HCT116 (cell line): Measurements from ENCODE around the gene SLCO2B1. TPM values are rescaled to one million over a fixed set of nuclear protein-coding genes. Genes with fewer than 3 reads are reported as not detected.

Experiments used
- ATAC-seq: fragments of 200-7000 bp; cut with Tn5 transposase; 2 replicates; pipeline ENCODE4 v1.9.1; 2020; ENCODE audit warnings: mild to moderate bottlenecking, moderate library complexity
- BruUV-seq: library from RNA; stranded (reverse); fragments of 400-500 nt; replicated peaks from 2 replicates; lab custom pipeline; 2021; lab: Mats Ljungman, UMichigan
- CTCF ChIA-PET: fragments of 300-600 bp; sonication (Branson Sonifier 250); formaldehyde crosslinking; loops from one replicate; lab custom pipeline; 2021; ENCODE audit warnings: antibody characterized with exemption; lab: Charles Lee
- POLR2A ChIA-PET: fragments of 300-600, 350-600 bp; sonication (Branson Sonifier 250); formaldehyde crosslinking; loops from one replicate; lab custom pipeline; 2021; ENCODE audit warnings: antibody characterized with exemption; lab: Charles Lee
- RAD21 ChIA-PET, 2 experiments: fragments of 300-600 bp; sonication (Branson Sonifier 250); formaldehyde crosslinking; loops; one replicate each; lab custom pipeline; 2023; ENCODE audit warnings: low total read pairs in 2 of 2; ENCODE audit not compliant: uncharacterized antibody in 2 of 2, unreplicated experiment in 2 of 2, low non-redundant PET in 1 of 2; lab: Charles Lee
- DNase-seq: peaks from one replicate; pipeline ENCODE4 v3.0.0-alpha.2; 2010; ENCODE audit warnings: low read depth, low spot score
- H2AFZ ChIP-seq: fragments of 200-600 bp; shearing (Covaris generic), sonication (generic); 2 replicates; pipeline ENCODE4 v1.6.1; 2017; ENCODE audit warnings: low read depth, mixed run types, mixed read lengths, antibody characterized with exemption, low read length; ENCODE audit not compliant: poor library complexity, severe bottlenecking
- H3K27ac ChIP-seq: 2 replicates; pipeline ENCODE4 v1.5.1; 2012; ENCODE audit warnings: low read depth, low read length
- H3K27me3 ChIP-seq: fragments of 200-600 bp; sonication (generic); 2 replicates; pipeline ENCODE4 v1.6.1; 2016; ENCODE audit warnings: mixed run types, low read length, mixed read lengths; ENCODE audit not compliant: insufficient read depth
- H3K36me3 ChIP-seq, 2 experiments: fragments of 200-500 bp in 1 of 2; fragments of 200-600 bp in 1 of 2; sonication (Bioruptor generic) in 1 of 2; sonication (generic) in 1 of 2; 2 replicates each; pipeline versions ENCODE4 v1.5.1 to v1.6.1; 2014 to 2016; ENCODE audit warnings: low read length in 2 of 2, inconsistent platforms in 1 of 2, mixed read lengths in 1 of 2, mixed run types in 1 of 2; ENCODE audit not compliant: insufficient read depth in 2 of 2, control insufficient read depth in 1 of 2
- H3K4me1 ChIP-seq, 2 experiments: fragments of 200-600 bp in 1 of 2; sonication (generic) in 1 of 2; 2 replicates each; pipeline versions ENCODE4 v1.5.1 to v1.6.1; 2012 to 2017; ENCODE audit warnings: low read length in 2 of 2, inconsistent platforms in 1 of 2, mild to moderate bottlenecking in 1 of 2, mixed read lengths in 1 of 2, mixed run types in 1 of 2, moderate library complexity in 1 of 2; ENCODE audit not compliant: insufficient read depth in 2 of 2, control insufficient read depth in 1 of 2
- H3K4me2 ChIP-seq: fragments of 200-600 bp; sonication (generic); 2 replicates; pipeline ENCODE4 v1.6.1; 2017; ENCODE audit warnings: mixed run types, low read length, mixed read lengths
- H3K4me3 ChIP-seq, 2 experiments: fragments of 200-600 bp in 1 of 2; sonication (generic) in 1 of 2; replicated peaks in 1 of 2; 2 replicates each; pipeline ENCODE4 v1.5.1; 2011 to 2016; ENCODE audit warnings: low read length in 2 of 2, control low read depth in 1 of 2, low read depth in 1 of 2, mild to moderate bottlenecking in 1 of 2, mixed read lengths in 1 of 2, mixed run types in 1 of 2
- H3K79me2 ChIP-seq: fragments of 200-600 bp; sonication (generic); 2 replicates; pipeline ENCODE4 v1.6.1; 2017; ENCODE audit warnings: mild to moderate bottlenecking, mixed run types, low read length, moderate library complexity, mixed read lengths; ENCODE audit not compliant: insufficient read depth
- H3K9ac ChIP-seq: fragments of 200-600 bp; sonication (generic); 2 replicates; pipeline ENCODE4 v1.6.1; 2016; ENCODE audit warnings: low read length, mixed read lengths
- H3K9me2 ChIP-seq: fragments of 200-600 bp; sonication (generic), shearing (Covaris generic); 2 replicates; pipeline ENCODE4 v1.6.1; 2017; ENCODE audit warnings: mixed run types, mild to moderate bottlenecking, moderate library complexity; ENCODE audit not compliant: insufficient read depth
- H3K9me3 ChIP-seq, 2 experiments: fragments of 200-500 bp in 1 of 2; fragments of 200-600 bp in 1 of 2; sonication (Bioruptor generic) in 1 of 2; sonication (generic) in 1 of 2; 2 replicates each; pipeline ENCODE4 v1.6.1; 2014 to 2017; ENCODE audit warnings: low read length in 2 of 2, mixed read lengths in 2 of 2, inconsistent platforms in 1 of 2, low read depth in 1 of 2, mild to moderate bottlenecking in 1 of 2, mixed run types in 1 of 2, moderate library complexity in 1 of 2; ENCODE audit not compliant: control insufficient read depth in 1 of 2, insufficient read depth in 1 of 2
- H4K20me1 ChIP-seq: fragments of 200-600 bp; sonication (generic), shearing (Covaris generic); 2 replicates; pipeline ENCODE4 v1.6.1; 2017; ENCODE audit warnings: mixed run types, mild to moderate bottlenecking, moderate library complexity; ENCODE audit not compliant: insufficient read depth
- FOSL1 ChIP-seq: IDR thresholded peaks from 2 replicates; pipeline ENCODE4 v1.6.1; 2012; ENCODE audit warnings: low read depth
- REST ChIP-seq: IDR thresholded peaks from 2 replicates; pipeline ENCODE4 v1.6.1; 2012; ENCODE audit warnings: low read depth
- ZBTB33 ChIP-seq: IDR thresholded peaks from 2 replicates; pipeline ENCODE4 v1.6.1; 2011; ENCODE audit warnings: mild to moderate bottlenecking, low read length, moderate library complexity; ENCODE audit not compliant: insufficient replicate concordance; ENCODE audit errors: extremely low read depth
- intact Hi-C: fragments of 100-400 bp; cut with micrococcal nuclease; formaldehyde crosslinking; loops from 2 replicates; pipeline ENCODE4 v1.10.0; 2022
- total RNA-seq: library from RNA; stranded (reverse); gene quantifications from one replicate; pipeline ENCODE4 v1.2.1, GENCODE V29; 2021; ENCODE audit not compliant: unreplicated experiment
- TF ChIP-seq, protein P1 (sequence below): IDR thresholded peaks from 2 replicates; pipeline ENCODE4 v1.6.1; 2012

Gene SLCO2B1
- total RNA-seq, 1 experiment from 2014 or later, result 0.81 TPM

- H3K9ac ChIP-seq, result no peak overlapping the region
- POLR2A ChIA-PET, result interaction anchor here (0.8 kb wide), 1 partner anchor 110 kb away, joined by 3 read pairs; no protein-coding TSS in a partner anchor
Measured at GRCh38 chr11:75208446-75208845, 57.5 kb downstream of the SLCO2B1 start.

More at GRCh38 chr11:75208446-75208845, 57.5 kb downstream of the SLCO2B1 start:
- no peak for ATAC-seq
- no peak overlapping the region for H3K27ac ChIP-seq
- no peaks in the 10 kb centered on the region for H3K79me2 ChIP-seq
- ChIA-PET RAD21 (no interaction called here), CTCF (no interaction called here)
- no TSS peak for BruUV-seq
- H4K20me1 ChIP-seq, result no peaks in the 10 kb centered on the region
- H3K9me3 ChIP-seq, result no peaks in the 10 kb centered on the region
- no peak for DNase-seq
- H3K36me3 ChIP-seq, result no peaks in the 10 kb centered on the region
- no peak overlapping the region for H3K4me3 ChIP-seq
- intact Hi-C loops, result no loop called here
- H2AFZ ChIP-seq, result no peak overlapping the region
- no peak overlapping the region for H3K4me2 ChIP-seq
- H3K4me1 ChIP-seq, result no peaks in the 10 kb centered on the region
- H3K9me2 ChIP-seq, result no peaks in the 10 kb centered on the region
- H3K27me3 ChIP-seq, result peaks cover 39% of the 10 kb centered on the region
- no peak for TF ChIP-seq ZBTB33
- TF ChIP-seq REST, result no peak
- TF ChIP-seq, protein P1, sequence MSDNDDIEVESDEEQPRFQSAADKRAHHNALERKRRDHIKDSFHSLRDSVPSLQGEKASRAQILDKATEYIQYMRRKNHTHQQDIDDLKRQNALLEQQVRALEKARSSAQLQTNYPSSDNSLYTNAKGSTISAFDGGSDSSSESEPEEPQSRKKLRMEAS, result no peak
- TF ChIP-seq FOSL1, result no peak
